GM03348 (cell line): ENCODE measurements around the gene C2orf69.
"Not testable (repeated sequence)": the region's sequence is repeated elsewhere in the genome, so short reads cannot be mapped to it uniquely, and the experiment has no call there.

ENCODE experiments used
- DNase-seq: peaks from one replicate; pipeline ENCODE4 v3.0.0; 2012; ENCODE audit warnings: low spot score

The C2orf69 gene, protein sequence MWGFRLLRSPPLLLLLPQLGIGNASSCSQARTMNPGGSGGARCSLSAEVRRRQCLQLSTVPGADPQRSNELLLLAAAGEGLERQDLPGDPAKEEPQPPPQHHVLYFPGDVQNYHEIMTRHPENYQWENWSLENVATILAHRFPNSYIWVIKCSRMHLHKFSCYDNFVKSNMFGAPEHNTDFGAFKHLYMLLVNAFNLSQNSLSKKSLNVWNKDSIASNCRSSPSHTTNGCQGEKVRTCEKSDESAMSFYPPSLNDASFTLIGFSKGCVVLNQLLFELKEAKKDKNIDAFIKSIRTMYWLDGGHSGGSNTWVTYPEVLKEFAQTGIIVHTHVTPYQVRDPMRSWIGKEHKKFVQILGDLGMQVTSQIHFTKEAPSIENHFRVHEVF

DNA sequence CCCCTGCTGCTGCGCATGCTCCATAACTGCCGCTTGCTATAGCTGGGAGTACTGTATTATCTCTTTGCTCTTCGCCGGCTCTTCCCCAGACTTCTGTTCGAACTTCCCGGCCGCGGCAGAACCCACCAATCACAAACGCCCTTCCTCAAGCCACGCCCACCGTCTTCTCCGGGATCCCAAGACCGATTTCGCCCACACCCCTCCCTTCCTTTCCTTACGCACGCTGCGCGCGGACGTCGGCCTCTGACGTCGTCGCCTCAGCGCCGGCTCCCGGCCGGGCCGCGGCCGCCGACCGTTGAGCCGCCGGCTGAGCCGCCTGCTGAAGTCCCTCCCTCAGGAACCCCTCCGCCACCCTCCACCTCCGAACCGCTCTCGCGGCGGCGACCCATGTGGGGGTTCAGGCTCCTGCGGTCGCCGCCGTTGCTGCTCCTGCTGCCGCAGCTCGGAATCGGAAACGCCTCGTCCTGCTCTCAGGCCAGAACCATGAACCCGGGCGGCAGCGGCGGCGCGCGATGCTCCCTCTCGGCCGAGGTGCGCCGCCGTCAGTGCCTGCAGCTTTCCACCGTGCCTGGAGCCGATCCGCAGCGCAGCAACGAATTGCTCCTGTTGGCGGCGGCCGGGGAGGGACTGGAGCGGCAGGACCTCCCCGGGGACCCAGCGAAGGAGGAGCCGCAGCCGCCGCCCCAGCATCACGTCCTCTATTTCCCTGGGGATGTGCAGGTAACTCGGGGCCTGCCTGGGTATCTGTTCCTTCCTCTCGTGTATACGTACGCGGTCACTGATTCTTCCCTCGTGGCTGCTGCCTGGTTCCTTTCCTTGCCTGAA is at the start of gene C2orf69:
Gene C2orf69 (plus strand): TSS at position 242 of the 825 bp plus-strand sequence. CDS start 146 bp downstream, at position 388.
- DNase-seq = peak; percentile 94

DNA sequence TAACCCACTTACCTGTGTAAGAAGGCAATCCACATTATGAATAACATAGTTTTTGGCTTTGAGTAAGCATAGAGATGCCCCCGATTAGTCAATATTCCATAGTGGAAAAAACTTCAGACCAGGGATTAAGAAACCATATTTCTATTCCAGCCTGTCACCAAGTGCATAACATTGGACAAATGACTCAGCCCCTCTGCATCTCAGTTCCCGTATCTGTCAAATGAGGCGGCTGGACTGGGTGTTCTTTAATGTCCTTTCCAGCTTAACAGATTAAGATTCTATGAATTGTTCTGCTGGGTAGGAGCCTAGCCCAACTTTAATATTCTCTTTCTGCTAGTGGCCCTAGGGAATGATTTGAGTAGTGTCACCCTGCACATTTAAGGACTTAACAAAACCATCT is 48.3 kb upstream of the C2orf69 start:
- DNase-seq = no peak

DNA sequence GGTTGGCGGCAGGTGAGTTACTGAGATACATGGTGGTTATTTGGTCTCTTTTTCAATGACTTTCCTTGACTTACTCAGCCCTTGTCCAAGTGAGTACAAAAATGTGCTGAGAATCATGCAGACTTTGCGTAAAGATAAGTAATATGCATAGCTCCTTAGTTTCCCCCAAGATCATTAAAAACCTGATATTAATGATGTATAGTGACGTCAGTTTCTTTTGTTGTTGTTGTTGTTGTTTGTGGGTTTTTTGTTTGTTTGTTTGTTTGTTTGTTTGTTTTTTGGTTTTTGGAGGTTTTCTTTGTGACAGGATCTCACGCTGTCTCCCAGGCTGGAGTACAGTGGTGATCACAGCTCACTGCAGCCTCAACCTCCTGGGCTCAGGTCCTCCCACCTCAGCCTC is 45.2 kb upstream of the C2orf69 start:
- DNase-seq = no peak

DNA sequence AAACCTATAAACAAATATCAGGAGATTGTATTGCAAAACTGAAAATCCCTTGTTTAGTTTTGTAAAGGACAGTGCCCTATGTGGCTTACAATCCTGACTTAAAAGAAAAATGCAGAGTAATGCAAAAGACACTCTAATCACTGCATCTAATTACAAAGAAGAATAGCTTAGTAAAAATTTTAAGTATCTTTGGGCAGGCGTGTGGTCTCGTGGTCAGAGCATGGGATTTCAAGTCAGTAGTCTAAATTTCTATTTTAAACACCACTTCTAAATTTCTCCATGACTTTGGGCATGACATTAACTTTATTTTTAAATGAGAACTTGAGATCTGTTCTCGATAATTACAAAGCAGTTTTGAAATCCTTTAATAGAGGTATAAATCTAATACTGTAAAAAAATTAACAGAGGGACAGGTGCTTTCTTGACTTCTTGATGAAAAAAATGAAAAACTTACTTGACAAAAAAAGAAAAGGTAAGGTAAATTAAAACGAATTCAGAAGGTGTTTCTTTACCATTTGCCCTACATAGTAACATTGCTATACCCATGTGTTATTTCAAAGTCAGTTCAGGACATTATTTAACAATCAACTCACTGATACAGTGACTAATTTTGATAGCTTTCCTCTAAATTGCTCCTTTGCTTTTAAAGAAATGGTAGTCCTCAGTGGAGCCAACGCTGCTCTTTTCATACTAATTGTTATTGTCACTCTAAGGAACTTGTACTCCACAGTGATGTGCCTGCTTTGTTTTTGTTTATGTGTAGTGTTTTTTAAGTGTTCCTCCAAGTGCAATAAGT is 42.5 kb upstream of the C2orf69 start:
- no peak for DNase-seq

DNA sequence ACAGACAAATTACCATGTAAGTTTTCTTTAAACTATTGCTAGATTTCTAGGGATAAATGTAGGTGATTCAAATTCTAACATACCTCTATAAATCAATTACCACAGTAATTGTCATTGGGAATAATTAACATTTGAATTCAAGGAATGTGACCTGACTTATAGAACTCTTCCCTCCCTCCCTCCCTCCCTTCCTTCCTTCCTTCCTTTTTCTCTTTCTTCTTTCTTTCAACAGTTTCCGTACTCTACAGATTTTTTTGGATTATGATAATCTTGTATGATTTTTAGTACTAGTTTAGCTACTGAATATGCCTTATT is 41.9 kb upstream of the C2orf69 start:
- no peak for DNase-seq

DNA sequence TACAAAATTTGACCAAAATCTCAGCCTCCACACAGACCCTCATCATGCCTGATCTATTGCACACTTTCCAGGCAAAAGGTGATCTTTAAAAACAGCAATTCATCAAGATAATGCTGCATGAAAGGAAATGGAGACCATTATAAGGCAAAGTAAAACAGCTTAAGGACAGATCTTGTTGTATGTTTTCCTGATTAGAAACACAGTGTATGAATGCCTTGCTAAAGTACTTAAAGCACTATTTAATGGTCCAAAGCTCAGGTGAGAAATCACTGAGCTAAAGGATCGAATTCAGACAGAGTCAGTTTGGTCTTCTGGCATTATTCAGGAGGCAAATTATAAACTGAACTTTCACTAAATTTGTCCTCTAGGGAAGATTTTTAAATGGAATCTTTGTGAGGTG is 41.4 kb upstream of the C2orf69 start:
- no peak for DNase-seq

DNA sequence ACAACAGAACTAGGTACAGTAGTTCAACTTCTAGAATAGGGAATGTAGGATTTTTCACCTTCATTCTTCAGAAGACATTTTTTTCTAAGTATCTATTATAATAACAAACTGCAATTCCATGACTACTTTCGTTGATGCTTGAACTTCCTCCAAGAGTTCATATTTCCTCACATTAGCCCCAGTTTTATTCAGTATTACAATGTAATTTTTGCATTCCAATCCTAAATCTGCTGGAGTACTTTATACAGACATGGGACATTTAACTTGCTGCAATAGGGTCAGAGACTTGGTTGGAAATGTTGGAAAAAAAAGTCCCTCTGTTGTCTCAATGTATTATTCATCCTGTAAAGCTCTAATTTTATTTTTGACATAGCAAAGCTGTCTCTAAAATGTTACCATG is 40.5 kb upstream of the C2orf69 start:
- peak; percentile 7 for DNase-seq

DNA sequence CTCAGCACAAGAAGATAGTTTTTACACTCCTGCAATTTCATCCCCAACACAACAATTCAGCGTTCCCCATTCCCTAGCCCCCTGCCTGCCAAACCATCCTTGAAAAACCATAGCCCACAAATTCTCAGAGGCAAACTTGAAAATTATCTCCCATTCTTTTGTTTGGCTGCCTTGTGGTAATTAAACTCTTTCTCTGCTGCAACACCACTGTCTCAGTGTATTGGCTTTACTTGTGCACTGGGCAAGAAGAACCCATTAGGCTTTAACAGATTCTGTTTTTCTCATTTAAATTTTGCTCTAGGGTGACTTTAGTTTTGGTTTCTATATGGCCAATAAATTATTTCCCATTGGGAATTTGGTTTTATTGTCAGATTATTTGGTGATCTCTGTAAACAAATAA is 36.9 kb upstream of the C2orf69 start:
- DNase-seq = no peak

DNA sequence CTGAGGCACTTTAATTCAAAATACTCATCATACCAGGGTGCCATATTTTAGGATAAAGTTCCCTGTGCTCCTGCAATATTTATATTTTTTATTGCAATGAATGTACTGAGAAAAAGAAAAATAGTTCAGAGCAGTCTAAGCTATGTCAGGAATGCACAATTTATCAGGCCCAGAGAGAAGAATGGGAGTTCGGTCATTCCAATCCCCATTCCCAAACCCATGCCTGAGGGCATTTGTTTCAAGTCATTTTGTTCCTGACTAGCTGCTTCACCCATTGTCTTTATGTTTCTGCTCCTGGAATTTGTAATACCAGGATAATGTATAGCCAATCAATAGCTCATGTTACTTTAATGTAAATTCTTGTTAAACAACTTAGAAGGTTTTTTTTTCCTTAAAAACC is 35.7 kb upstream of the C2orf69 start:
- DNase-seq = peak; percentile 47

DNA sequence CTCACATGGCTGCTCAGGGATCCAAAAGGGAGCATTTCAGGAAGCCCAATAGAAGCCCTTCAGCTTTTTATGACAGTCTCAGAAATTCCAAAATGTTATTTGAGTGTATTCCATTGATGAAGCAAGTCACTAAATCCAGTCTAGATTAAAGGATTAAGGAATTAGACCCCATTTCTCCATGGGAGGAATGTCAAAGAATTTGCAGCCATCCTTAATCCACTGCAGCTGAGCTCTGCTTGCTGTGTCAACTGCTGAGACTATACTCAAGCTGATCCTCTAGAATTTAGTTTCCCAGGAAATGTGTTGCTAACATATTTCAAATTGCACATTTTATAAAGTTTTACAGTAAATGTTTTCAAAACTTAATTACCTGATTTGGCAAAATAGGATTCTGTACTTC is 28.4 kb upstream of the C2orf69 start:
- DNase-seq = no peak

DNA sequence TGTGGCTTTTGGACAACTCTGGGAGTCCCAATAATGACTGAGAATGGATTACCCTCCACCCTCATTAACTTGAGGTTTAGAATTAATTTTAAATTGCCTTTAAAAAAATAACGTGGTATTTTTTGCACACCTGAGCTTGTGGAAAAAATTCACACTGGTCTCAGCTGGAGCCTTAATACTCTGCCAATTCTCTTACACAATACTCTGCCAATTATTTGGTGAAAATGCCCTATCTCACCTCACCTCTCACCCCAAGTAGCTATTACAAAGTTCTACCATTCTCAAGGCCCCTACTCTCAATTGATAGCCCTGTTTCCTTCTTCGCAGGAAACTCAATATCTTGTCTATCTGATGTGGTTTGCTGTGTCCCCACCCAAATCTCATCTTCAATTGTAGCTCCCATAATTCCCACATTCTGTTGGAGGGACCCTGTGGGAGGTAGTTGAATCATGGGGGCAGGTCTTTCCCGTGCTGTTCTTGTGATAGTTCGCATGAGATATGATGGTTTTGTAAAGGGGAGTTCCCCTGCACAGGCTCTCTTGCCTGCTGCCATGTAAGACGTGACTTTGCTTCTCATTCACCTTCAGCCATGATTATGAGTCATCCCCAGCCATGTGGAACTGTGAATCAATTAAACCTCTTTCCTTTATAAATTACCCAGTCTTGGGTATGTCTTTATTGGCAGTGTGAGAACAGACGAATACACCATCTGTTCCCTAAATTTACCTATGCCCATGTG is 27.4 kb upstream of the C2orf69 start:
- no peak for DNase-seq

DNA sequence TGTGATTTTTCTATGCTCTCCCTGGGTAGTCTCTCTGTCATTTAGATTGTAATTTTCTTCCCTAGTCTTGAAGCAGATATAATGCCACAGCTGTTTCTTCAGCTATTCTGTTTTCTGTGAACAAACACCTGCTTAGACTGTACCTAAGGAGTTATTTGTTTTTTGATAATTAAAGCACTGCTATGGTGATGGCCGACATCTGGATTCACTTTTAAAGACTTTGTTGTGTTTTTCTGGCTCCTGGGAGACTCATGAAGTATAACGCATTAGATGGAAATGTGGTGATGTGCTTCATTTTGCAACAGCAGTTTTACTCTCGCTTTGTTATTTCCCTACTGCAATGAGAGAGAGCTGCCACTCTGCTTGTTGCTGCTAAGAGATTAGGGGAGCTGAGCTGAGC is 15.7 kb upstream of the C2orf69 start:
- DNase-seq = peak; percentile 4

DNA sequence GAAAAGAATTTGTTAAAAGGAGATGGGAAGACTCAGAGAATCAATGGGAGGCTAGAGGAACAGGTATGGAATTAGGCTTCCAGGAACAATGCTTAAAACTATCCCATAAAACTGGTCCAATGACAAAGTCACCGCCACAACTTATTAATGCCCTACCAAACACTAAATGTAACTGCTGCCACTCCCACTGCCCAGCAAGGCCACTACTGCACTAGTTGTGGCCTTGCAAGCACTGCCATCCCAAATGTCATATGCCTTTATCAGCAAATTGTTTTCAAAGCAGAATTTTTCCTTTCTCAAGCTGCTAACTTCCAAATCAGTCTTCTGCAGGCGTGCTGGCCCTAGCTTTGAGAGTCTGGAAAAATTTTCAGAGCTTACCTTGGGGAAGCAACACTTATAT is 14.5 kb upstream of the C2orf69 start:
- no peak for DNase-seq

DNA sequence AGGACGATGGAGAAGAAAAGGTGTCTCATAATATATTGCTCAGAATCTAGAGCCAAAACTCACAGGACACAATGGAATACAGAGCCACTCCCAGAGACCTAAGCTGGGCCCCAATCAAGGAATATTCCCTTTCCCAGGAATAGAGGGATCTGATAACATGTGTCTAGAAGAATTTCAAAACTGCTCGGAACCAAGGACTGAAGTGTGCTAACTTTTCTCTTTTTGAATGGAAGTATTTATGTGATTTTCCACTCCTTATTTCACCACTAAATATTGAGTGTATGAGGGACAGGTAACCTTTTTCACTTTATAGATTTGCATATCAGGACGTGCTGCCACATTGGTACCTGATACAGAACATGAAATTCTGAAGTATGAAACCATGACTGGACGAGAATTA is 9.2 kb upstream of the C2orf69 start:
- no peak for DNase-seq

DNA sequence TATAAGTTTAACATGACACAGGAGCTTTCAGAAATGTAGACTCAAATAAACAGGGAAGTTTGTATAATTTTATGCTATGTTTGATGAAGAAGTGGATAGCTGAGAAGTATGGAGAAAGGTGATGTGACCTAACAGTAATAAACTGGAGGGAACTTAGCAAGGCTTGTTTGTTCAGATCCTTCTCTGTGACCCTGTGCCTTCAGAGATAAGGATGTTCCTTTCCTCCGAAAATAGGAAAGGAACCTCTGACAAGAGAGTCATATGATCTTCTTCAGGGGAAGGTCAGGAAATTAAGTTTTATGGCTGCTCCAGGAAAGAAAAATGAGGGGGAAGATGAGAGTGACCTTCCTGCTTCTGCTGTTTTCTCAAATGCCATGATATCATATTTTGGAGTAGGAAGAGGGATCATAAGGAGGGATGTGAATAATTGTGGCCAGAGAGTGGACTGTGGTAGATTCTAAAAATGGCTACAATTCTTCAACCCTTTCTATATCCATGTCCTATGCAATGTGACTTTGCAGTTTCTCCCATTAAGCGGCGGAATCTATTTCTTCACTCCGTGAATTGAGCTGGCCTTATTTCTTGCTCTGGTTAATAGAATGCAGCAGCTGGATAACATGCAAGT is 8.5 kb upstream of the C2orf69 start:
- no peak for DNase-seq

DNA sequence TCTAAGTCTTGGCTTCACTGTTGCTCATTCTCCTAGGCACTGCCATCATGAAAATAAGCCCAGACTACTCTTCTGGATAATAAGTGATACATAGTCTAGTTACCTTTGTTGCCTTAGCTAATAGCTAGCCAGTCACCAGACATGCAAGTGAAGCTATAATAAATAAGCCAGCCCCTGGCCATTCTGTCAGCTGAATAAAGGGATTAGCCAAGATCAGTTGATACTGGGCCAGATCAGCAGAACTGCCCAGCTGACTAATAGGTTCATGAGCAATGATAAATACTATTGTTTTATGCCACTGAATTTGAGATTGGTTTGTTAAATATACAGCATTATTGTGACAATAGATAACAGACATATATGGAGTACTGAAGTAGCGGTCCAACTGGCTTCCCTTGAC is 8.0 kb upstream of the C2orf69 start:
- no peak for DNase-seq

DNA sequence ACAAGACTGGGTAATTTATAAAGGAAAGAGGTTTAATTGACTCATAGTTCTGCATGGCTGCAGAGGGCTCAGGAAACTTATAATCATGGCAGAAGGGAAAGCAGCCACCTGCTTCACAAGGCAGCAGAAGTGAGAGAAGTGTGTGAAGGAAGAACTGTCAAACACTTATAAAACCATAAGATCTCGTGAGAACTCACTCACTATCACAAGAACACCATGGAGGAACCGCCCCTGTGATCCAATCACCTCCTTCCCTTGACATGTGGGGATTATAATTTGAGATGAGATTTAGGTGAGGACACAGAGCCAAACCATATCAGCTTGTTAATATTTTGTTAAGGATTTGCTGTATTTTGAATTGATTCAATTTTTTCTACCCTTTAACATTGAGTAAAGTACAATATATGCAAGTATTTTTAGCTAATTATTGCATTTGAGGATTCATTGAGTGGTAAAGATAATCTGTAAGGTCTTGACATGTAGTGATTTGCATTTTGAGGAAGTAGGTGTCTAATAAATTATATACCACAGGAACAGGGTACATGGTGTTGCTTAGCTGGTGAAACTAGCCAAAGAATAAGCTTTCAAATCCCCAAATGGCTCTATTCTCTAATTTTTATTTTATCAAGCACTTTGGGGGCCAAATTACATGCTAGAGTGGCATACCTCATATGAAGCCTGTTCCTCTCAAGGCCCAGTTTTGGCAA is 3.9 kb upstream of the C2orf69 start:
- DNase-seq = no peak

DNA sequence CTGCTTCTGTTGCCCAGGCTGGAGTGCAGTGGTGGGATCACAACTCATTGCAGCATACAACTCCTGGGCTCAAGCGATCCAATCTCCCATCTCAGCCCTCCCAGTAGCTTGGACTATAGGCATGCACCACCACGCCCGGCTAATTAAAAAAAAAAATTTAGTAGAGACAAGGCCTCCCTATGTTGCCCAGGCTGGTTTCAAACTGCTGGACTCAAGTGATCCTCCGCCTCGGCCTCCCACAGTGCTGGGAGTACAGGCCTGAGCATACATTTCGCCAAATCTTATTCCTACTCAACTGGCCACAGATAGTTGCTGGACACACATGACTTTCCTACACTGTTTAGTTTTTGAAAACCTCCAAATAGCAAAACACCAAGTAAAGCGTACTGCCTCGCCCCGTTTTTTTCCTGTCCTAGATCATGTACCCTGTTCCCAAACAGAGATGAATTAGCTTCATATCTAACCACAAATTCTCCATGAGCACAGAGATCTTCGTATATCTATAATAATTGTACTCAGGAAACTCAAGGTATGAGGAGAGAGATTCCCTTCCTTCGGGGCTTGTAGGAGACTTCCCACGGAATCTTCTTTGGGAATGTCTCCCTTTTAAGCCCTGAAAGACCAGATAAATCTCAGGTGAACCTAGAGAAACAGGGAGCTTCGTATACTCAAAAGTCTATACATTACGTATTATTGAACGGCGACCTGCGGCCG is 598 bp upstream of the C2orf69 start:
- DNase-seq = no peak

DNA sequence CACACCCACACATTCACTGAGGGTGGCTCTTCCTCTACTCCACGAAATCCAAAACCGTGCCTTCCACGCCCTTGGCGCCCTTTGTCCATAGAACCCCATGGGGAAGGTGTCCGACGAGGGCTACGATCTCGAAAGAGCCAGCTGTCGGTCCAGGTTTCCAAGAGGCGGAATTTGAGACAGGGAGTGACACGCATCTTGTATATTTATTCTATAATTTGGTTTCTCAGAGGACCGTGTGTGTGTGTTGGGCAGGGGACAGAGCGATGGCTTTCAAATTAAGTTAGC is 726 bp downstream of the C2orf69 start:
- no peak for DNase-seq

DNA sequence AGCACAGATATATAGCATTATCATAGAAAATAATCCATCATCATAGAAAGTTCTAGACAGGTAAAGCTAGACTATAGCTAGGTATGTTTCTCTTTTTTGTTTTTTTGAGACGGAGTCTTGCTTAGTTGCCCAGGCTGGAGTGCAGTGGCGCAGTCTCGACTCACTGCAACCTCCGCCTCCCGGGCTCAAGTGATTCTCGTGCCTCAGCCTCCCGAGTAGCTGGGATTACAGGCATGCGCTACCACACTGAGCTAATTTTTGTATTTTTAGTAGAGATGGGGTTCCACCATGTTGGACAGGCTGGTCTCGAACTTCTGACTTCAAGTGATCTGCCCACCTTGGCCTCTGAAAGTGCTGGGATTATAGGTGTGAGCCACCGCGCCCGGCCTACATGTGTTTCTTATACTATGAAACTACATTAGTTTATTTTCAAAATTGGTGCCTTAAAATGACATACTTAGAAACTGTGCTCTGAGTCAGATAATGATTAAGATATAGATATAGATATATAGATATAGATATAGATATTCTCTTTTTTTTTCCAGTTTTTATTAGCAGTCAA is 1.5 kb downstream of the C2orf69 start:
- DNase-seq = not testable (repeated sequence)
